ENCODE measurements around the gene TUBA4B.
"Not testable (repeated sequence)": the region's sequence is repeated elsewhere in the genome, so short reads cannot be mapped to it uniquely, and the experiment has no call there.

TUBA4B gene

GRCh38 chr2:219282943-219283581 is 30.0 kb downstream of the TUBA4B start:
- no peak overlapping the region for H3K4me3 ChIP-seq (ENCODE audit: low read depth, low read length)

GRCh38 chr2:219284501-219285372 is 31.7 kb downstream of the TUBA4B start:
- no peak for TF ChIP-seq CTCF (IDR thresholded peaks at IDR 0.05; ENCODE audit: insufficient read depth, low read depth, low read length, missing control alignments)
- H3K4me3 ChIP-seq (ENCODE audit: low read depth, low read length), result no peak overlapping the region
- DNase-seq (ENCODE audit: low read depth), result no peak

More at GRCh38 chr2:219282943-219283581, 30.0 kb downstream of the TUBA4B start:
- TF ChIP-seq CTCF (IDR thresholded peaks at IDR 0.05; ENCODE audit: insufficient read depth, low read depth, low read length, missing control alignments), result no peak
- DNase-seq (ENCODE audit: low read depth), result no peak

GRCh38 chr2:219285373-219285735 is 32.3 kb downstream of the TUBA4B start:
- no peak for DNase-seq (ENCODE audit: low read depth)
- H3K4me3 ChIP-seq (ENCODE audit: low read depth, low read length), result no peak overlapping the region
- no peak for TF ChIP-seq CTCF (IDR thresholded peaks at IDR 0.05; ENCODE audit: insufficient read depth, low read depth, low read length, missing control alignments)

- DNase-seq (ENCODE audit: low read depth), result no peak
- no peak overlapping the region for H3K4me3 ChIP-seq (ENCODE audit: low read depth, low read length)
- TF ChIP-seq CTCF (IDR thresholded peaks at IDR 0.05; ENCODE audit: insufficient read depth, low read depth, low read length, missing control alignments), result no peak
Measured at GRCh38 chr2:219285894-219286425, 32.9 kb downstream of the TUBA4B start.

DNA sequence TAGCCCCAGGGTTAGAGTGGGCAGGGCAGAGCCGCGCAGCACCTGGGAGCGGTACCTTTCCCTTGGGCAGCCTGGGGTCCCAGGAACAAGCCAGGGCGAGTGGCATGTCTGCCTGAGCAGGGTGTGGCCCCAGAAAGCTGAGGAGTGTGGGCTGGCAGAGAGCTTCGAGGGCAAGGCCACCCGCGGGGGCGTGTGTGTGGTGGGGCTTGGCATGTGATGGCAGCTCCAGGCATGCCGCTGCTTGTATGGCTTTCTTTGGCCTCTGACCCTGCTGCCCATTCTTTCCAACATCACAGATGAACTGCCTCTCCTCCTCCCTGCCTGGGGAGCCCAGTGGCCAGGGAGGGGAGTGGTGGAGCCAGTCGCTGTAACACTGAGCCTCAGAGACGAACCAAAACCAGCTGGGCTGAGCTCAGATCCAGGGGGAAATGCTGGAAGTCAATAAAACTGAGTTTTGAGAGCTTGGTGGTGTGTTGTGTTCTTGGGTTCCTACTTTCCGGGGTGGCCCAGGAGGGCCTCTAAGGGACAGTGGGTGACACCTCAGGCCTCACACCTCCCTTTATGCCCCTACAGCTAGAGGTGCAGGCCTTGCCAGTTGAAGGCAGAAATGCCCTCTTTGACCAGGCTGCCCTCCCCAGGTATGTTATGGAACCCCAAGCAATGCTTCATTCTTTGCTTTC is 33.5 kb downstream of the TUBA4B start:
- DNase-seq (ENCODE audit: low read depth), result no peak
- H3K4me3 ChIP-seq (ENCODE audit: low read depth, low read length), result no peak overlapping the region
- peak; percentile 4 for TF ChIP-seq CTCF (IDR thresholded peaks at IDR 0.05; ENCODE audit: insufficient read depth, low read depth, low read length, missing control alignments)

GRCh38 chr2:219287116-219287440 is 34.0 kb downstream of the TUBA4B start:
- not testable (repeated sequence) for DNase-seq (ENCODE audit: low read depth); H3K4me3 ChIP-seq (ENCODE audit: low read depth, low read length)
